Ishikawa (cell line): ENCODE data around the gene PLPP7.

Experiments used
- CEBPB ChIP-seq: IDR thresholded peaks from 2 replicates; pipeline ENCODE4 v1.6.1; 2012
- EP300 ChIP-seq: IDR thresholded peaks from 2 replicates; pipeline ENCODE4 v1.6.1; 2012; ENCODE audit warnings: borderline replicate concordance
- FOXM1 ChIP-seq: IDR thresholded peaks from 2 replicates; pipeline ENCODE4 v1.6.1; 2012; ENCODE audit warnings: low read depth, borderline replicate concordance
- REST ChIP-seq: IDR thresholded peaks from 2 replicates; pipeline ENCODE4 v1.6.1; 2012; ENCODE audit warnings: low read depth, mild to moderate bottlenecking
- TAF1 ChIP-seq: IDR thresholded peaks from 2 replicates; pipeline ENCODE4 v1.6.1; 2012; ENCODE audit warnings: low read depth, mild to moderate bottlenecking
- TCF12 ChIP-seq: IDR thresholded peaks from 2 replicates; pipeline ENCODE4 v1.6.1; 2012; ENCODE audit warnings: low read depth
- TEAD4 ChIP-seq: IDR thresholded peaks from 2 replicates; pipeline ENCODE4 v1.6.1; 2012
- USF1 ChIP-seq: IDR thresholded peaks from 2 replicates; pipeline ENCODE4 v1.6.1; 2012

GRCh38 chr9:131299346-131299960 lies 9.9 kb downstream of the PLPP7 start:
- TF ChIP-seq EP300 = no peak
- no peak for TF ChIP-seq USF1
- TF ChIP-seq TEAD4 = no peak
- no peak for TF ChIP-seq FOXM1
- no peak for TF ChIP-seq TCF12
- no peak for TF ChIP-seq REST
- TF ChIP-seq TAF1 = no peak
- TF ChIP-seq CEBPB = no peak
